Measurements from ENCODE around the gene MAN1A2.

GRCh38 chr1:117336088-117336817 lies 31.0 kb upstream of the MAN1A2 start:
- TF ChIP-seq POLR2A (IDR thresholded peaks at IDR 0.05) (no peak), CTCF (IDR thresholded peaks at IDR 0.05) (no peak)
